OCI-LY3 (cell line): ENCODE measurements around the gene KMT5B.

Experiments
- CTCF ChIP-seq: fragments of 200-600, 300-600 bp; sonication (generic); IDR thresholded peaks from 2 replicates; pipeline ENCODE4 v1.5.1; 2014; ENCODE audit warnings: antibody characterized with exemption, low read length, low read depth
- EZH2phosphoT487 ChIP-seq: fragments of 200-600 bp; shearing (Covaris generic); IDR thresholded peaks from 2 replicates; pipeline ENCODE4 v1.6.1; 2018; ENCODE audit warnings: antibody characterized with exemption, mixed run types, low read depth

GRCh38 chr11:68215524-68216170 is 2.6 kb upstream of the KMT5B start:
- TF ChIP-seq CTCF (no peak), EZH2phosphoT487 (no peak)
